ENCODE data around the gene COBL. TPM values are rescaled to one million over a fixed set of nuclear protein-coding genes. Genes with fewer than 3 reads are reported as not detected.

The COBL gene
- total RNA-seq, 1 experiment from 2014 or later: 0.46 TPM

GRCh38 chr7:51080622-51081269, 235.9 kb downstream of the COBL start:
- no peak for DNase-seq (ENCODE audit: low read depth)

- no peak for DNase-seq (ENCODE audit: low read depth)
Observed at GRCh38 chr7:51080216-51080615, 236.4 kb downstream of the COBL start.

GRCh38 chr7:51079494-51079893, 237.1 kb downstream of the COBL start:
- DNase-seq (ENCODE audit: low read depth): no peak

- no peak for DNase-seq (ENCODE audit: low read depth)
Observed at GRCh38 chr7:51078653-51079052, 238.0 kb downstream of the COBL start.

- DNase-seq (ENCODE audit: low read depth): no peak
Observed at GRCh38 chr7:51077987-51078370, 238.6 kb downstream of the COBL start.

GRCh38 chr7:51077316-51077986, 239.2 kb downstream of the COBL start:
- DNase-seq (ENCODE audit: low read depth): no peak

GRCh38 chr7:51075681-51076580, 240.7 kb downstream of the COBL start:
- DNase-seq (ENCODE audit: low read depth): peak; percentile 64

- no peak for DNase-seq (ENCODE audit: low read depth)
Observed at GRCh38 chr7:51073171-51073570, 243.4 kb downstream of the COBL start.

- DNase-seq (ENCODE audit: low read depth): no peak
Observed at GRCh38 chr7:51072281-51072680, 244.3 kb downstream of the COBL start.

- DNase-seq (ENCODE audit: low read depth): no peak
Observed at GRCh38 chr7:51071427-51071826, 245.2 kb downstream of the COBL start.

GRCh38 chr7:51070151-51070550, 246.5 kb downstream of the COBL start:
- peak; percentile 57 for DNase-seq (ENCODE audit: low read depth)

- no peak for DNase-seq (ENCODE audit: low read depth)
Observed at GRCh38 chr7:51069411-51070083, 247.1 kb downstream of the COBL start.

GRCh38 chr7:51068401-51068800, 248.2 kb downstream of the COBL start:
- DNase-seq (ENCODE audit: low read depth): no peak

GRCh38 chr7:51067757-51068156, 248.9 kb downstream of the COBL start:
- peak; percentile 75 for DNase-seq (ENCODE audit: low read depth)

GRCh38 chr7:51067258-51067657, 249.4 kb downstream of the COBL start:
- DNase-seq (ENCODE audit: low read depth): no peak

- no peak for DNase-seq (ENCODE audit: low read depth)
Observed at GRCh38 chr7:51066405-51066882, 250.2 kb downstream of the COBL start.

GRCh38 chr7:51065766-51066165, 250.8 kb downstream of the COBL start:
- no peak for DNase-seq (ENCODE audit: low read depth)

GRCh38 chr7:51064688-51065087, 251.9 kb downstream of the COBL start:
- DNase-seq (ENCODE audit: low read depth): no peak

GRCh38 chr7:51062222-51062987, 254.2 kb downstream of the COBL start:
- peak; percentile 72 for DNase-seq (ENCODE audit: low read depth)

- peak; percentile 29 for DNase-seq (ENCODE audit: low read depth)
Observed at GRCh38 chr7:51060536-51060935, 256.1 kb downstream of the COBL start.
